Measurements from ENCODE around the gene UBASH3B.

DNA sequence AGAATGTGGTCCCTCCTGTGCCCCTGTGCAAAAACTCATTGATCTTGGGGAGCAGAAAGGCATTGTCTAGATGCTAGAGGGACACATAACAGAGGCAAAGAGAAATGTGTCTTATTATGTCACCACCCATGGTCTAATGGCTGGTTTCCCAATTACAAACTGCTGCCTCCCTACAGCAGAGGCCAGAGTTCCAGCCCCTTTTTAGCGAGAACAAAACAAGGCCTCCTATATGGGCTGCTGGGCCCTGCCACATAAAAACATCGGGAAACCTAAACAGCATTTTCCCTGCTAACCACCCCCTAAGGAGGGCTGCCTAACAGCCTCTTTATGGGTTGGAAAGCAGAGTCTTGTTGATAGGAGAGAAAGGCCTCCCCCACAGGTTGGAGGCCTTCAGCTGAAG is 107.6 kb downstream of the UBASH3B start:
- TF ChIP-seq, protein P1, sequence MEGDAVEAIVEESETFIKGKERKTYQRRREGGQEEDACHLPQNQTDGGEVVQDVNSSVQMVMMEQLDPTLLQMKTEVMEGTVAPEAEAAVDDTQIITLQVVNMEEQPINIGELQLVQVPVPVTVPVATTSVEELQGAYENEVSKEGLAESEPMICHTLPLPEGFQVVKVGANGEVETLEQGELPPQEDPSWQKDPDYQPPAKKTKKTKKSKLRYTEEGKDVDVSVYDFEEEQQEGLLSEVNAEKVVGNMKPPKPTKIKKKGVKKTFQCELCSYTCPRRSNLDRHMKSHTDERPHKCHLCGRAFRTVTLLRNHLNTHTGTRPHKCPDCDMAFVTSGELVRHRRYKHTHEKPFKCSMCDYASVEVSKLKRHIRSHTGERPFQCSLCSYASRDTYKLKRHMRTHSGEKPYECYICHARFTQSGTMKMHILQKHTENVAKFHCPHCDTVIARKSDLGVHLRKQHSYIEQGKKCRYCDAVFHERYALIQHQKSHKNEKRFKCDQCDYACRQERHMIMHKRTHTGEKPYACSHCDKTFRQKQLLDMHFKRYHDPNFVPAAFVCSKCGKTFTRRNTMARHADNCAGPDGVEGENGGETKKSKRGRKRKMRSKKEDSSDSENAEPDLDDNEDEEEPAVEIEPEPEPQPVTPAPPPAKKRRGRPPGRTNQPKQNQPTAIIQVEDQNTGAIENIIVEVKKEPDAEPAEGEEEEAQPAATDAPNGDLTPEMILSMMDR (IDR thresholded peaks at IDR 0.05; ENCODE audit: low read depth, low read length), result no peak
- TF ChIP-seq POLR2A (IDR thresholded peaks at IDR 0.05; ENCODE audit: extremely low read depth, insufficient read length) (no peak), MYC (IDR thresholded peaks at IDR 0.05; ENCODE audit: low read depth, low read length) (no peak)
- TF ChIP-seq, protein P2, sequence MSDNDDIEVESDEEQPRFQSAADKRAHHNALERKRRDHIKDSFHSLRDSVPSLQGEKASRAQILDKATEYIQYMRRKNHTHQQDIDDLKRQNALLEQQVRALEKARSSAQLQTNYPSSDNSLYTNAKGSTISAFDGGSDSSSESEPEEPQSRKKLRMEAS (IDR thresholded peaks at IDR 0.05; ENCODE audit: low read depth, low read length), result no peak
